Central memory CD4-positive, alpha-beta T cell (primary cell): Measurements from ENCODE around the gene SLAMF8.
A peak's percentile ranks its signal among the peaks of the same experiment; 100 is the strongest.

Experiments used
- DNase-seq: peaks from one replicate; pipeline ENCODE4 v3.0.0; 2022
- total RNA-seq, 3 experiments: gene quantifications; one replicate each; lab custom pipeline; 2026; lab: John Stamatoyannopoulos, UW

Gene SLAMF8
- total RNA-seq: 0 to 0.21 (median 0) reads per million in 3 experiments

- DNase-seq: peak; percentile 32
Measured at GRCh38 chr1:159826441-159827101, at the start of gene SLAMF8. Gene SLAMF8 (plus strand): TSS chr1:159826873. CDS start chr1:159826899, 26 bp downstream.

GRCh38 chr1:159778266-159778665 lies 48.4 kb upstream of the SLAMF8 start:
- no peak for DNase-seq

- DNase-seq: no peak
Measured at GRCh38 chr1:159779403-159779851, 47.2 kb upstream of the SLAMF8 start.

GRCh38 chr1:159780583-159781582 lies 45.8 kb upstream of the SLAMF8 start, which contains the start of gene DUSP23:
Gene DUSP23 (plus strand): TSS chr1:159780962. CDS start chr1:159781101, 139 bp downstream.
- DNase-seq: peak; percentile 96

GRCh38 chr1:159781992-159782391 lies 44.7 kb upstream of the SLAMF8 start:
- DNase-seq: no peak

- DNase-seq: no peak
Measured at GRCh38 chr1:159783724-159784123, 42.9 kb upstream of the SLAMF8 start.

GRCh38 chr1:159786465-159786864 lies 40.2 kb upstream of the SLAMF8 start:
- DNase-seq: no peak

GRCh38 chr1:159786966-159787365 lies 39.7 kb upstream of the SLAMF8 start:
- no peak for DNase-seq

- no peak for DNase-seq
Measured at GRCh38 chr1:159790237-159790917, 36.3 kb upstream of the SLAMF8 start.

- no peak for DNase-seq
Measured at GRCh38 chr1:159791031-159791430, 35.6 kb upstream of the SLAMF8 start.

GRCh38 chr1:159791461-159791860 lies 35.2 kb upstream of the SLAMF8 start:
- DNase-seq: no peak

- DNase-seq: no peak
Measured at GRCh38 chr1:159795534-159795933, 31.1 kb upstream of the SLAMF8 start.

- DNase-seq: peak; percentile 28
Measured at GRCh38 chr1:159798893-159799292, 27.8 kb upstream of the SLAMF8 start.

GRCh38 chr1:159799446-159799985 lies 27.2 kb upstream of the SLAMF8 start:
- DNase-seq: no peak

- peak; percentile 10 for DNase-seq
Measured at GRCh38 chr1:159800177-159800930, 26.3 kb upstream of the SLAMF8 start.

- DNase-seq: no peak
Measured at GRCh38 chr1:159802111-159802510, 24.6 kb upstream of the SLAMF8 start, which contains the start of gene FCRL6. Gene FCRL6 (plus strand): TSS chr1:159802360. CDS start chr1:159802425, 65 bp downstream.

GRCh38 chr1:159803956-159804689 lies 22.6 kb upstream of the SLAMF8 start:
- DNase-seq: no peak

- no peak for DNase-seq
Measured at GRCh38 chr1:159804924-159805323, 21.7 kb upstream of the SLAMF8 start.

- DNase-seq: no peak
Measured at GRCh38 chr1:159815926-159816325, 10.7 kb upstream of the SLAMF8 start.

GRCh38 chr1:159817276-159818041 lies 9.2 kb upstream of the SLAMF8 start:
- DNase-seq: no peak
